ENCODE data around the gene CORO1C.

DNA sequence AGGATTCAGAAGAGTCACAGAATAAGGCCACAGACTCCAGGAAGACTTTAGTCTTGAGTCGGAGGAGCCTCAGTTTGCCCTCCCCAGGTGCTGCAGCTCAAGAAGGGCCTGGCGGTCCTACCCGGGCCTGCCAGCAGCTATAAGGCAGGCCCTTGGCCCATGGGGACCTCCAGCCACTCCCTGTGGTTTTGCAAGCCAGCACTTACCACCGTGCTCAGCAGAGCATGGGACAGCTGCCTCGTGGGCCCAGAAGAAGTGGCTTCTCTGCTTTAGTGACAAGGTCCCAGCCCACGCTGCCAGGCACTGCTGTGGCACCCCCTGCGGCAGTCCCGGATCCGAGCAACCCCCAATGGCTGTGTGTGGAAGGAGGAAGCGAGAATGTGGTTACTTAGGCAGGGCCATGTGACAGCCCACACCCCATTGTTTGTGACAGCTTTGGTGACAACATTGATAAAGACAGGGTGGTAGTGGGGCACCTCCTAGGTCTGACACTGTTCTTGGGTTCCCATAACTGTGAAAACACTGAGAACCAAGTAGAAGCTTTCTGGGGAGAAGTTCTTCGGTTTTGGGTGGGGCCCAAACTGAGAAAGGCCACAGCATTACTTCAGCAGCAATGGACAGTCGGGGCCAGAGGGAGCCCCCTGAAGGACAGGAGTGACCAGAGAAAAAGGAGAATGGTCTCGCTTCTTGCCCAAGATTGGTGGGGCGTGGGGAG lies 97.6 kb downstream of the CORO1C start, which contains the start of gene SELPLG:
- TF ChIP-seq, protein P1, sequence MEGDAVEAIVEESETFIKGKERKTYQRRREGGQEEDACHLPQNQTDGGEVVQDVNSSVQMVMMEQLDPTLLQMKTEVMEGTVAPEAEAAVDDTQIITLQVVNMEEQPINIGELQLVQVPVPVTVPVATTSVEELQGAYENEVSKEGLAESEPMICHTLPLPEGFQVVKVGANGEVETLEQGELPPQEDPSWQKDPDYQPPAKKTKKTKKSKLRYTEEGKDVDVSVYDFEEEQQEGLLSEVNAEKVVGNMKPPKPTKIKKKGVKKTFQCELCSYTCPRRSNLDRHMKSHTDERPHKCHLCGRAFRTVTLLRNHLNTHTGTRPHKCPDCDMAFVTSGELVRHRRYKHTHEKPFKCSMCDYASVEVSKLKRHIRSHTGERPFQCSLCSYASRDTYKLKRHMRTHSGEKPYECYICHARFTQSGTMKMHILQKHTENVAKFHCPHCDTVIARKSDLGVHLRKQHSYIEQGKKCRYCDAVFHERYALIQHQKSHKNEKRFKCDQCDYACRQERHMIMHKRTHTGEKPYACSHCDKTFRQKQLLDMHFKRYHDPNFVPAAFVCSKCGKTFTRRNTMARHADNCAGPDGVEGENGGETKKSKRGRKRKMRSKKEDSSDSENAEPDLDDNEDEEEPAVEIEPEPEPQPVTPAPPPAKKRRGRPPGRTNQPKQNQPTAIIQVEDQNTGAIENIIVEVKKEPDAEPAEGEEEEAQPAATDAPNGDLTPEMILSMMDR (IDR thresholded peaks at IDR 0.05) = peak in 4 of 6 experiments; percentile 6 to 29 (median 19)
- TF ChIP-seq POLR2A (IDR thresholded peaks at IDR 0.05) = peak in 2 of 4 donors; percentile 27 to 87
